HG02588 (cell line): Measurements from ENCODE around the gene RHOV.
A peak's percentile ranks its signal among the peaks of the same experiment; 100 is the strongest.

ENCODE experiments used
- ATAC-seq: cut with Tn5 transposase; IDR thresholded peaks from one replicate; pipeline ENCODE4 v1.9.1; 2021; ENCODE audit warnings: mild to moderate bottlenecking, moderate library complexity; ENCODE audit not compliant: unreplicated experiment

The RHOV gene

DNA sequence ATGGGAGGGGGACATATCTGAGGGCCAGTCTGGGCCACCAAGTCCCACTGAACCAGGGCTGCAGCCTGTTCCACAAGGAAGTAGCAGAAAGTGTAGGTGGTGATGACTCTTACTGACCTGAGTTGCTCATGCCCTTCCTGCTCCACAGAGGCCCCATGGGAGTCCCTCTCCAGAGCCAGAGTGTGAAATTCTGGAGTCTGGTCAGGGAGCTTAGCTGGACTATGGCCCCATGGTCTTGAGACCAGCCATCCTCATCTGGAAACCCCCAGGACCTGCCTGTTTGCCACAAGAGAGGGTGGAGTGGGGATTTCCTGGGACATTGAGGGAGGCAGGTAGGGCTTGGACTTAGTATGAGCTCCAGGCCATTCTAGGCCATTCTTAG, 27.2 kb downstream of the RHOV start:
- ATAC-seq = peak; percentile 3

DNA sequence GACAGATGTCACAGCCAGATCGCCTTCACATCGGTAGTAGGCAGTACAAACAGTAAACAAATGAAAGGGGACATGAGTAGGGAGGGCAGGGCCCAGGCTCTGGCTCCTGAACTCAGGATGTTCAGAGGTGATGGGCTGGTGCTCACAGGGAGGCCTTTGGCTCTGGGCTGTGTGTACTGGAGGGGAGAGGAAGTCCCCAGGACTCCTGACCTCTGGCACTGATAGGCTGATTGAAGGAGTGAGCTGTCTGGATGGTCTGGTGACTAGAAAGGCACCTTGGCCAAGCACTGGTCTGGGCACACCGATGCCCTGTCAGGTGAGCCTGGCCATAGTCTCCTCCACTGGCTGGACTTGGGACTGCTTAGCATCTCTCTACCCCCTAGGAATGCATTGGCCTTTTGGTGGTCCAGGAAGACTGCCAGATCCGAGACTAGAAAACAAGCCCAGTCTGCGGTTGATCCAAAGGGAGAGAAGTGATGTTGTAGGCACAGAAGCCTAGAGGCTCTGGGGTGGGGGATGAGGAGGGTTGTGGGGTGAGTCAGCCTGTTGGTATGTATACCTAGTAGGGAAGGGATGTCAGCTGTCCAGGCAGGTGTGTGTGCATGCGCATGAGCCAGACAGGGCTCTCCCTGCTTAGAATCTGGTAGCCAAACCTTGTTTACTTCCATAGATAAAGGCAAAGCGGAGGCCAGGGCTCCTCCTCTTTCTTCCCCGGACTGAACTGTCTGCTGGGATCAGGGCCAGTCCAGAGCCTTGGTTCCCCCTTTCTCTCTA, 28.3 kb downstream of the RHOV start:
- ATAC-seq = no peak

DNA sequence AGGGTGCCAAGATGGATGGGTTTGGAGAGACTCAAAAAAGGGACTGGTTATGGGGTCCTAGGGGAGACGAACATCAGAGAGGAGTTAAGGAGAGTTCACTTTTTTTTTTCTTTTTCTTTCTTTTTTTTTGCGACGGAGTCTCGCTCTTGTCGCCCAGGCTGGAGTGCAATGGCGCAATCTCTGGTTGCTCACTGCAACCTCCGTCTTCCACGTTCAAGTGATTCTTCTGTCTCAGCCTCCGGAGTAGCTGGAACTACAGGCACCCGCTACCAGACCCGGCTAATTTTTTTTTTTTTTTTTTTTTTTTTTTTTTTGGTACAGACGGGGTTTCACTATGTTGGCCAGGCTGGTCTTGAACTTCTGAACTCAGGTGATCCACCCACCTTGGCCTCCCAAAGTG, 29.0 kb downstream of the RHOV start:
- no peak for ATAC-seq

DNA sequence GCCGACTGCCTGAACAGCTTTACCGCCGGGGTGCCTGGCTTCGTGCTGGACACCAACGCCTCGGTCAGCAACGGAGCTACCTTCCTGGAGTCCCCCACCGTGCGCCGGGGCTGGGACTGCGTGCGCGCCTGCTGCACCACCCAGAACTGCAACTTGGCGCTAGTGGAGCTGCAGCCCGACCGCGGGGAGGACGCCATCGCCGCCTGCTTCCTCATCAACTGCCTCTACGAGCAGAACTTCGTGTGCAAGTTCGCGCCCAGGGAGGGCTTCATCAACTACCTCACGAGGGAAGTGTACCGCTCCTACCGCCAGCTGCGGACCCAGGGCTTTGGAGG, 29.4 kb downstream of the RHOV start:
- no peak for ATAC-seq

DNA sequence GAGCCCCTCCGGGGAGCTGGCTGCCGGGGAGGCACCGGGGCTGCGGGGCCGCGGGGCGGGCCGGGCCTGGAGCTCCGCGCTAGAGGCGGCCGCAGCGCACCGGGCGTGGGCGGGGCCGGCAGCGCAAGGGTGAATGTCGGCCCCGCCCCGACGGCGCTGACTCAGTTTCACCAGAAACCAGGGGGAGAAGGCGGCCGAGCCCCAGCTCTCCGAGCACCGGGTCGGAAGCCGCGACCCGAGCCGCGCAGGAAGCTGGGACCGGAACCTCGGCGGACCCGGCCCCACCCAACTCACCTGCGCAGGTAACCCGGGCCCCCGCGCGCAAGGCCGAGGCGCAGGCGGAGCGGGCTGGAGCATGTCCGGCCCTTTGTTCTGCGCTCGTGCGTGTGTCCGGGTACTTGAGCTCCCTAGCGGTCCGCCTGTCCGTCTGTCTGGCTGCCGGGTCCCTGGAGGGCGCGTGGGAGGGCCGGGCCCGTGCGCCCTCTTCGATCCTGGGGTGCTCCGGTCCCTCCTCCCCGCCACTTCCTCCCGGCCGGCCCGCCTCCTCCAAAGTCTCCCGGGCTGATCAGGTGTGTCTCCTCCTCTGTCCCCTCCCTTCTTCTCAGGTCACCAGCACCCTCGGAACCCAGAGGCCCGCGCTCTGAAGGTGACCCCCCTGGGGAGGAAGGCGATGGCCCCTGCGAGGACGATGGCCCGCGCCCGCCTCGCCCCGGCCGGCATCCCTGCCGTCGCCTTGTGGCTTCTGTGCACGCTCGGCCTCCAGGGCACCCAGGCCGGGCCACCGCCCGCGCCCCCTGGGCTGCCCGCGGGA, 29.9 kb downstream of the RHOV start, which contains the start of gene SPINT1:
Gene SPINT1 (plus strand): TSS at position 164 of the 811 bp plus-strand sequence. CDS start 507 bp downstream, at position 671.
- ATAC-seq = no peak

DNA sequence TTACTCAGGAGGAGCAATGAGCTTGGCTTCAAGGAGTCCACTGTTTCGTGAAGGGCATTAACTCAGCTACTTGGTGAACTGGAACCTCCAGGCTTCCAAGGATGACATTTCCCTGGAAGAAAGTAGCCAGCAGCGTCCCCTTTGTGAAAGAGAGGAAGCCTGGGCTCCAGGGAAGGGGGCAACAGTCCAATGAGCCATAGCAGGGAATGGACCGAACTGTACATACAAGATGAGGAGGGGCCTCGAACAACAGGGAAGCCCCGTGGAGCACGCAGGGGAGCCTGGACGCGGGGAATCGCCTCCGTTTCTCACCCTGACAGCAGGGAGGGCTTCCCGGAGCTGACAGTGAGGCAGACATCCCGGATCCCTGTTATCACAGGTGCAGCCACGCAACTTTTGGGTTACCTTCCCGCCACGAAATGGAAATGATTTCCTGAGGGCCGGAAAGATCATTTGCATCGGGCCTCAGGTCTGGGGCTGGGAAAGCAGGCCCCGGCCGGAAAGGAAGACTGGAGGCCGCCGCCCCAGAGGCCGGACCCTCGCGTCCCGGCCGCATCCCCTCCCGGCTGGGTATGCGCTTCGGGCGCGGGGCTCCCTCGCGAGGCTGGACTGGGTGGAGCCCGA, 30.7 kb downstream of the RHOV start:
- no peak for ATAC-seq

DNA sequence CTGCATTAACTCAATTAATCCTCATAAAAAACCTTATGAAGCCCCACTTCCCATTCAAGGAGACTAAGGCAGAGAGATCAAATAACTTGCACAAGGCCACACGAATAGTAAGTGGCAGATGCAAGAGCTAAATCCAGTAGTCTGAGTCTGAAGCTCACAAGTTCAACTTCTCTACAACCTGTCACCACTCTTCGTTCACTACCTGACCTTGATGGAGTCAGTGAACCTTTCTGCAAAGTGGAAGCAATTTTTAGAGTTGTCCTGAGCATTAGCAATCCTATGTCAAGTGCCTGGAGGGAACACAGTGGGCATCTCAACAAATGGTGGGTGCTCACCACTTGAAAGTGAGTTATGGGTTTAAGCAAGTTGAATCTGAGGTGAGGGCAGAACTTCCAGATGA, 32.3 kb downstream of the RHOV start:
- no peak for ATAC-seq

DNA sequence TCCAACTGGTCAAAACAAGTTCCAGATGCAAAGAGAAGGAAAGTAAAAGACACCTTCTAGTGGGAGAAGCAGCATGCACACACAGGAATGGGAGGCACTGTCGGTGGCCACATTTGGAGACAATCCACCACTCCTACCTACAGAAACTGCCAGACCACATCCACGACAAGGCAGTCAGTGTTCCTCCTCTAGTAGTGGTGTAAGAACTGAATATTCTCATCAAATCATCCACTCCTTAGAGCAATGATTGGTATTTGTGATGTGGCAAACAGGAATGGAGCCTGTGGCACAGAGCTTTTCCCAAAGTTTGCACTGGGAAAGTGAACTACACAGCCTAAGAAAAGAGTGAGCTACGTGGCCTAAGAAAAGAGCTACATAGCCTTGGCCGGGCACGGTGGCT, 35.3 kb downstream of the RHOV start:
- no peak for ATAC-seq

DNA sequence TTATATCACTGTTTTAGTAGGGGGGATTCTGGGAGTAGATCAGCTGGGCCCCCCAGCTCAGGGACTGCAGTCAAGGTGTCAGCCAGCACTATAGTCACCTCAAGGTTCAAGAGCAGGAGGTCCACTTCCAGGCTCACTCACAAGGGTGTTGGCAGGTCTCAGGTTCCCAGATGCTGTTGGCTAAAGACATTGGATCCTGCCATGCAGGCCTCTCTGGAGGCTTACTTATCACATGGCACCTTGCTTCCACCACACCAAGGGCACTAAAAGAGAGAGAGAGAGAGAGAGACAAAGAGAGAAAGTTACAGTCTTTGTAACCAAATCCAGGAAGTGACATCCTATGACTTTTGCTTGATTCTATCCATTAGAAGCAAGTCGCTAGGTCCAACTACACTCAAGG, 38.0 kb downstream of the RHOV start:
- no peak for ATAC-seq

DNA sequence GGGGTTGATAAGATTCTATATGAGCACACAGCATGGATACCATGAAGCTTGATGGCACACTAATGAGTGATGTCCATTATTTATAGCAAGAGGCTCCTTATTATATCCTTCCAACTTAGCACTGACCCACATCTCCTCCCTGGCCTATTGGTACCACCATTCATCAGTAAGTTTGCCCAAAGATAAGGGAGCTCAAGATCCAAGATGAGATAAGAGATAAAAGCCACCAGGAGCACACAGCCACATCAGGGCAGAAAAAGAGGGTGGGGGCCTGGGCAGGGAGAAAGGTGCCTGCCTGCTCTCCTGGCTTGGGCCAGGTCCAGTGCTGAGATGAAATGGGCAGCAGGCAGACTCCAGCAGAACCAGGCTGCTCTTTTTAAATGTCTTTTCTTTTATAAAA, 41.1 kb downstream of the RHOV start:
- no peak for ATAC-seq

DNA sequence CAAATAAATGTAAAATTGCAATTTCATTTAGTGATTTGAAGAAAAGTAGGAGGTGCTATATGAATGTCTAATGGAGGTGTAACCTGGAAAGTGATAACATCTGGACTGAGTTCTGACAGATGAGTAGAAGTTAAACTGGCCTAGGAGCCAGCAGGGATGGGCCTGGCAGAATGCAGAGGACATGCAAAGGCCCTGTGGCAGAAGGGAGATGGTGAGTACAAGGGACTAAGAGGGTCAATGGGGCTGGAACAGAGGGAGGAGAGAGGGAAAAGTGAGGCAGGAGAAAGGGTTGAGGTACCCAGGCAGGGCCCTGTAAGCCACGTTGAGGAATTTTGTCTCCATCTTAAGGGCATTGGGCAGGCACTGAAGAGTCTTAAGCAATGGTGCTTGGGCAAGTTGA, 42.2 kb downstream of the RHOV start:
- no peak for ATAC-seq

DNA sequence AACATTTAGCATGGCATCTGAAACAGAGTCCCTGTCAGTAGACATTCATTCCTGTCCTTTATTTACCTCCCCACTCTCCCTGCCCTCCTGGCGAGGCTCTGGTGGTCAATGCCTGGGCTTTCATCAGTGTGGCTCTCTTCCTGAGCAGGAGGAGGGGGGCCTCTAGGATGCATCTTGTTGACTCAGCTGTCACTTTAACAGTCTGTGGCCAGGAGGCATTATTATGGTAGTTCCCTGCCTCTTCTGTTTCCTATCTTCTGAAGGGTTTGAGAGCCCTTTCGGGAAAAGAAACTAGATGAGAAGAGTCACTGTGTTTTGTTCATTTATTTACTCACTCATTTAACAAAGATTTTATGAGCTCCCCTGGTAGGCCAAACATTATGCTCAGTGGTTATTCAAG, 43.1 kb downstream of the RHOV start:
- ATAC-seq = no peak

DNA sequence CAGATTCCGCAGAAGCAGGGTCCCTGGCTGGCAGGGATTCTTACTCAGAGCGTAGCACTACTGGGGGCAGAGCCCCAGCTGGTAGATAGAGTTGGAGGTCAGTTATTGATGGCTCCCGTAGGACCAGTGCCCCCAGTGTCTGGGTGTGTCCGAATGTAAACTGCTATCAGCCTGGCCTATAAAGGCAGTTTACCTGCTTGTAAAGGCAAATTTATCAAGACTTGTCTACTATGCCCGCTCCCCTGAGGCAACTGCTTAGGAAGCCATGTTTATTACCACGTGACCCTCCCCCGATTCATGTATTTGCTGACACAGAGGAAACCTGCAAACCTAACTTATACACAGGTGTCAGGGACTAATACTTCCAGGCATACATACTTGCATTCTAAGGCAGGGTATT, 44.9 kb downstream of the RHOV start:
- ATAC-seq = no peak

DNA sequence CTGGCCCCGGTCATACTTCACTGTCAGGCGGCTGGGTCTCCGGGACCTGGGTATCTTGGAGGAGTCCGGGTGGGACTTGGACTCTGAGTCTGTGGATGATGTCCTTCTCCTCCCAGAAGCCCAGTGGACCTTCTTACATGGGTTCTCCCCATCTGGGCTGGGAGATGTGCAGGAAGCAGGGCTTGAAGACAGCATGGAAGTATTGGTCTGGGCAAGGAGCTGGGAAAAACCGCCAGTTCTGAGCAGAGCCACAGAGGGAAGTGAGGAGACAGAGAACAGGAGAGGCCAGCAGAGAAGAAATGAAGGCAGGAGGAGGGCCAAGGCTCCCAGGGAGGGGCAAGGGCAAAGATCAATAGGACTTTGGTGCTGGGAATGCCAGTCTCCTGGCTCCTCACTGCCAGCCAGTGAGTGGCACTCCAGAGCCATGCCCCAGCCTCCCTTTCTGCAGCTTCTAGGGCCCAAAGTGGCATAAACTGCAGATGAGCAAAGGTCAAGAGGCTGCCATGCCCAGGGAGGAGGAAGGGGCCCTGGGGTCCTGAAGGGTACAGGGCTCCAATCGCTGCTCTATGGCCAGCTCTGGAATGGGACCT, 45.5 kb downstream of the RHOV start, which contains the start of gene PPP1R14D:
Gene PPP1R14D (minus strand): TSS at position 262 of the 590 bp plus-strand sequence. CDS start 67 bp downstream, at position 195.
- no peak for ATAC-seq

DNA sequence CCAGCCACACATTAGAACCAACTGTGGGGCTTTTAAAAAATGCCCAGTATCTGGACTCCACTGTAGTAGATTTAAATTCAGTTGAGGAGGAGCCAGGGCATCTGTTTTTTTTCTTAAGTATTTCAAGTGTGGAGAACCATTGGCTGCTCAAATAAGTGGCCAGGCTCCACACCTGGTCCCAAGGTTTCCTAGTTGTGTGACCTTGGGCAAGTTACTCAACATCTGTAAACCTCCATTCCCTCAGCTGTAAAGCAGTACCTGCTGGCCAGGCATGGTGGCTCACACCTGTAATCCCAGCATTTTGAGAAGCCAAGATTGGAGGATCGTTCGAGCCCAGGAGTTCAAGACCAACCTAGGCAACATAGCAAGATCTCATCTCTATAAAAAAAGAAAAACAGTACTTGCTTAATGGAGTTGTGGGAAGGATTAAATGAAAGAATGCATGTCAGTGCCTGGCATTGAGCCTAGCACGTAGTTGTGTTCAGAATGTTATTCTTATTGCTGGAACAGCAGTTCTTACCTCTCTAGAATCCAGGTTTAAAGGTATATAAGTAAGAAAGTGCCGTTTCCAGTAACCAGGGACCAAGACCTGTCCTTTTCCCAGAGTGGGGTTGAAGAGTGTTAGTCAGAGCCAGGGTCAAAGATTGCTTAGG, 47.5 kb downstream of the RHOV start:
- no peak for ATAC-seq

DNA sequence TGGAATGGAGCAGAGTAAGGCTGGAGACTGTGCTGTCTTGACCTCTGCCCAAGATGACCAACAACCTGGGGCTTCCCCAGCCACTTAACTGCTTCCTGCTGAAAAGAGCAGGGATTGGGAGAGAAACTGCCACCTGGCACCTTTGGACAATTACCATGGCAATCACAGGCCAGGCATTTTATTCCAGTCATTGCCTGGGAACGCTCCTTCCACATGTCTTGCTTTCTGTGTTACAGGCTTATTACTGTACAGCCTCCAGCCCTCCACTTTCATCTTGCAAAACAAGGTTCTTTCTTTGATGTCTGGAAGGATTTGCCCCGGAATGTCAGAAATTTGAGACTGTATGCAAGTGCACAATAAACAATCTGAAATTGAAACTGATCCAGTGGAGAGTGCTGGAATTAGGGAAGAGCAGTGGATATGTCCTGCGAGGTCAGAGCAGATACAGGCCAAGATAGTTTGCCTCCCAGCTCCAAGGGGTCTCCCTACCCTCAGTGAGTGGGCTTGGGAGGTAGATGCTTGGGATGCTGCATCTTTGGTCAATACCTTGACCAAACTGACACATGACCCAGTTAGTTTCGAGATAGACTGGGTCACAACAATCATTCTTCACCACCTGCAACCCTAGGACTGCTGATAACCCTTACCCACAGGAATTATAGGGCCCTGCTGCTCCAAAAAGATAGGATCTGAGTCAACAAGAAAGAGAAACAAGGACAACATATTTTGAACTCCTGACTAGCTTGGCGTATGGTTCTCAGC, 48.2 kb downstream of the RHOV start:
- no peak for ATAC-seq

DNA sequence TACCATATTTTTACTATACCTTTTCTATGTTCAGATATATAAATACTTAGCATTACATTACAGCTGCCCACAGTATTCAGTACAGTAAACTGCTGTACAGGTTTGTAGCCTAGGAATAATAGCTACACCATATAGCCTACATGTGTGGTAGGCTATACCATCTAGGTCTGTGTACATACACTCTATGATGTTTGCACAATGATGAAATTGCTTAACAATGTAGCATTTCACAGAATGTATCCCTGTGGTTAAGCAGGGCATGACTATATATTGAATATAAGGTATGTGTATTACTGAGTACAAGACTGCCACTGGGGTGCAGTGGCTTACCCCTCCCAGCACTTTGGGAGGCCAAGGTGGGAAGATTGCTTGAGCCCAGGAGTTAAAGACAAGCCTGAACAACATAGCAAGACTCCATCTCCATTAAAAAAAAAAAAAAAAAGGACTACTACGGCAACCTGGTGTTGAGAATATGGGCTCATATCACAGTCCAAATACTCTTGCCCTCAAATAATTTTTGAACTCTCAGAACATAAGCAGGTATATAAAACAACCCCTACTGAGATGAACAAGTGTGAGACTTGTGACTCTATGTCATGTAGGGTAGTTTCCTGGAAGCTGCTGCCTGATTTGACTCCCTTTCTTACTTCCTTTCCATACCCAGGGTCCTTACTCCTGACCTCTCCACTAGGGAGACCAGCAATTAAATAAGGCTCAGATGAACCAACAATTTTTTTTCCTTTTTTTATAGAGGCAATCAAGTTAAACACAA, 50.3 kb downstream of the RHOV start:
- ATAC-seq = no peak
